GM12878 (cell line): ENCODE measurements around the gene SPOP.
A peak's percentile ranks its signal among the peaks of the same experiment; 100 is the strongest.

ENCODE experiments used
- BCL3 ChIP-seq: IDR thresholded peaks from 2 replicates; pipeline ENCODE4 v1.6.1; 2011; ENCODE audit warnings: borderline replicate concordance, low read depth, mild to moderate bottlenecking, moderate library complexity, low read length; ENCODE audit not compliant: insufficient read depth, poor library complexity, severe bottlenecking
- CEBPB ChIP-seq, 2 experiments: fragments of 150-350 bp in 1 of 2; IDR thresholded peaks; 2 replicates each; pipeline ENCODE4 v1.6.1; 2012 to 2014; ENCODE audit warnings: low read depth in 2 of 2, low read length in 2 of 2, borderline replicate concordance in 1 of 2, inconsistent platforms in 1 of 2
- CTCF ChIP-seq, 3 experiments: IDR thresholded peaks in 2 of 3; conservative IDR thresholded peaks in 1 of 3; 2 replicates each; pipeline ENCODE4 v1.5.1; 2011; ENCODE audit warnings: low read depth in 3 of 3, low read length in 3 of 3, mild to moderate bottlenecking in 3 of 3, control low read depth in 2 of 3, moderate library complexity in 2 of 3, inconsistent platforms in 1 of 3, mixed read lengths in 1 of 3; ENCODE audit not compliant: control insufficient read depth in 2 of 3, insufficient read depth in 1 of 3; ENCODE audit errors: extremely low read depth in 1 of 3
- E4F1 ChIP-seq: fragments of 450-650 bp; IDR thresholded peaks from 2 replicates; pipeline ENCODE4 v1.6.1; 2018; ENCODE audit warnings: borderline replicate concordance, mild to moderate bottlenecking; ENCODE audit not compliant: partially characterized antibody
- ESRRA ChIP-seq: IDR thresholded peaks from 2 replicates; pipeline ENCODE4 v1.6.1; 2012; ENCODE audit warnings: mild to moderate bottlenecking, low read length, improper control_type of control experiment
- EZH2 ChIP-seq: IDR thresholded peaks from 2 replicates; pipeline ENCODE4 v1.6.1; 2012; ENCODE audit warnings: low read depth, mild to moderate bottlenecking, control low read depth, inconsistent platforms, low read length, borderline replicate concordance; ENCODE audit not compliant: control insufficient read depth
- IRF3 ChIP-seq: fragments of 450-650 bp; IDR thresholded peaks from 2 replicates; pipeline ENCODE4 v1.6.1; 2014; ENCODE audit warnings: mild to moderate bottlenecking
- JUNB ChIP-seq: IDR thresholded peaks from 2 replicates; pipeline ENCODE4 v1.6.1; 2016; ENCODE audit warnings: antibody characterized with exemption, mild to moderate bottlenecking
- JUND ChIP-seq: IDR thresholded peaks from 2 replicates; pipeline ENCODE4 v1.6.1; 2012; ENCODE audit warnings: low read depth, mild to moderate bottlenecking, low read length, improper control_type of control experiment, moderate library complexity
- KDM1A ChIP-seq: fragments of 200-600 bp; sonication (generic); IDR thresholded peaks from 2 replicates; pipeline ENCODE4 v1.6.1; 2016; ENCODE audit warnings: borderline replicate concordance
- NFYB ChIP-seq: IDR thresholded peaks from 2 replicates; pipeline ENCODE4 v1.6.1; 2011; ENCODE audit warnings: low read depth, mild to moderate bottlenecking, low read length, improper control_type of control experiment, moderate library complexity; ENCODE audit not compliant: insufficient read depth
- POLR2A ChIP-seq: IDR thresholded peaks from 2 replicates; pipeline ENCODE4 v1.6.1; 2011; ENCODE audit warnings: low read depth, mild to moderate bottlenecking, low read length
- SPI1 ChIP-seq: IDR thresholded peaks from 2 replicates; pipeline ENCODE4 v1.6.1; 2011; ENCODE audit warnings: low read depth, mild to moderate bottlenecking, low read length, moderate library complexity, borderline replicate concordance; ENCODE audit not compliant: insufficient read depth
- ZBTB4 ChIP-seq: fragments of 450-650 bp; formaldehyde crosslinking; IDR thresholded peaks from 2 replicates; pipeline ENCODE4 v1.4.0; 2022; ENCODE audit warnings: mild to moderate bottlenecking, moderate library complexity

- no peak for TF ChIP-seq NFYB
- TF ChIP-seq SPI1: no peak
- no peak for TF ChIP-seq POLR2A
- TF ChIP-seq JUND: no peak
- no peak for TF ChIP-seq IRF3
- no peak for TF ChIP-seq CTCF (IDR thresholded peaks at IDR 0.05 in 2 of 3, conservative IDR thresholded peaks at IDR 0.05 in 1 of 3; ENCODE audit: control insufficient read depth in 2 of 3, extremely low read depth in 1 of 3, insufficient read depth in 1 of 3, low read depth in 3 of 3, low read length in 3 of 3)
- TF ChIP-seq CEBPB (IDR thresholded peaks at IDR 0.05; ENCODE audit: borderline replicate concordance in 1 of 2, low read depth in 2 of 2, low read length in 2 of 2): no peak
- TF ChIP-seq BCL3: peak; percentile 21
- no peak for TF ChIP-seq ZBTB4
- TF ChIP-seq JUNB: no peak
- TF ChIP-seq KDM1A: no peak
- no peak for TF ChIP-seq ESRRA
- TF ChIP-seq E4F1: no peak
- TF ChIP-seq EZH2: no peak
Measured at GRCh38 chr17:49552070-49552751, 125.7 kb downstream of the SPOP start.
